Activated CD8-positive, alpha-beta memory T cell treated with anti-CD3 and anti-CD28 coated beads for 24 hours (primary cell): ENCODE data around the gene DLGAP4.

ENCODE experiments used
- DNase-seq: peaks from one replicate; pipeline ENCODE4 v3.0.0-alpha.2; 2020

Gene DLGAP4

GRCh38 chr20:36334281-36335205 lies 28.4 kb downstream of the DLGAP4 start:
- DNase-seq = no peak

GRCh38 chr20:36335206-36335870 lies 29.2 kb downstream of the DLGAP4 start:
- DNase-seq = no peak

GRCh38 chr20:36336204-36336603 lies 30.1 kb downstream of the DLGAP4 start:
- no peak for DNase-seq

DNA sequence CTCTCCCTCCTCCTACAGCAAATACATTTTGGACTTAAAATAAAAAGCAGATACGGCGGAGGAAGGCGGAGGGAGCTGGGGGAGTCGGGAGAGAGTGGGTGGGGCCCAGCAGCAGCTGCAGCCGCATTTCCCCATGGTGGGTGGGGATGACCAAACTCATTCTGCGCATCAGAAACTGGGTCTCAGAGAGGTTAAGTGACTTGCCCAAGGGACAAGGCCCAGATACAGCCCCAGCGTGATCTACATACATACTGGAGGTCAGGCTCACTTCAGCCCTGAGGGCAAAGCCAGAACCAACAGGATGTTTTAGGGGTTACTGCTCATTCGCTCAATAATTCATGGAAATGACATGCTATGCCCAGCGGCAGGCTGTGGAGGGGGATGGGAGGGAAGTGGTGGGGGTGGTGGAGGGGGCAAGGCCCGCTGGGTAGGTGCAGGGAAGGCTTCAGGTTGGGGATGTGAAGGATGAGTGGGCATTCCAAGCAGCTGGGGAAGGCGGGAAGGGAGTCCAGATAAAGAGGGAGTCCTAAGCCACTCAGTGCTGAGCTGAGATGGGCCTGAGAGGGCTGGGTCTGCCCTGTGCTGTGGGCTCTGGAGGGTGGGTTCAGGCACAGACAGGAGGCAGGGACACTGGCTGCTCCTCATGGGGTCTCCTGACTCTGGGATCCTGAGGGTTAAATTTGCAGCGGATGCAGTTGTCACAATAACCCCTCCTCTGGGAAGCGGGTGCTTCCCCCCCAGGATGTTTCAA lies 31.0 kb downstream of the DLGAP4 start:
- no peak for DNase-seq

DNA sequence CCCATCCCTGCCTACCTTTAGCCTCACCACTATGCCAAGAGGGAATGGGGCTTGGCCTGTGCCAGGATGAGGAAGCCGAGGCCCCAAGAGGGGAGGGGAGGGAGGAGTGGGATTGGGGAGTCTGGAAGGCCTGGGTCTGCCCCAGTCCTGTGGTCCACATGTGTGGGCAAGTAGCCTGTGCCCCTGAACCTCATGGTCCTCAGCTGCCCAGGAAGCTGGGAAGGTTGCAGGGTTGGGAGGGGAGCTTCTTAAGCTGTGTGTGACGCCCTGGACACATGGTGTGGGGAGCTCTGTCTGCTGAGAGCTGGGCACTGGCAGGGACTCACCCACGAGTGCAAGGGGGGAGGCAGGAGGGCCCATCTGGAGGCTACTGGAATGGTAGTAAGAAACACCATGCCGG lies 31.7 kb downstream of the DLGAP4 start:
- no peak for DNase-seq

GRCh38 chr20:36339646-36340592 lies 33.8 kb downstream of the DLGAP4 start:
- DNase-seq = no peak

- DNase-seq = no peak
Observed at GRCh38 chr20:36340593-36340990, 34.5 kb downstream of the DLGAP4 start.

DNA sequence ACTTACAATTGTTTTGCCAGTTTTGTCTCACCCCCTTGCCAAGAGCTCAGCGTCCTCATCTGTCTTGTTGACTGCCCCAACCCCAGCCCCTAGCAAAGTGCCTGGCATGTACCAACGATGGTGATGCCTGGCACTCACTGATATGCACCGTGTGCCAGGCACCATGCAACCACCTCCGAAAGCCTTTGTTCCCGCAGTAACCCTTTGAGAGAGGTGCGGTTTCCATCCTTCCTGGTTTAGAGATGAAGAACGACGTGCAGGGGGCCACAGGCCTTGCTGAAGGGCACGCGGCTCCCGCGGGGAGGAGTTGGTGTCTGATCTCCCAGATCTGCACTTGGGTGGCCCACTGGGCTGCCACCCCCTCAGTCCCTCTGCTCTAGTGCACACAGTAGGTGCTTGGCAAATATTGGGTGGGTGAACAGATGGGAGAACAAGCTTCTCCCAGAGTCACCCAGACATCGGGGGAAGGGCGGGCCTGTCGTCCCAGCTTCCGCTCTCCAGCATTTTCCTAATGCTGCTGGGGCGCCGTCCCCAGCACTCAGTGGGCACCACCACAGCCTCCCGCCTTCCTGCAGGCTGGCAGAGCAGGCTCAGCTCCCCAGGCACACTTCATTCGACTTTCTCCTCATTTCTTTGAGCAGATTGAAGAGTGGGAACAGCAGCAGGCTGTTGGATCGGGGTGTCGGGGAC lies 35.3 kb downstream of the DLGAP4 start:
- DNase-seq = no peak

DNA sequence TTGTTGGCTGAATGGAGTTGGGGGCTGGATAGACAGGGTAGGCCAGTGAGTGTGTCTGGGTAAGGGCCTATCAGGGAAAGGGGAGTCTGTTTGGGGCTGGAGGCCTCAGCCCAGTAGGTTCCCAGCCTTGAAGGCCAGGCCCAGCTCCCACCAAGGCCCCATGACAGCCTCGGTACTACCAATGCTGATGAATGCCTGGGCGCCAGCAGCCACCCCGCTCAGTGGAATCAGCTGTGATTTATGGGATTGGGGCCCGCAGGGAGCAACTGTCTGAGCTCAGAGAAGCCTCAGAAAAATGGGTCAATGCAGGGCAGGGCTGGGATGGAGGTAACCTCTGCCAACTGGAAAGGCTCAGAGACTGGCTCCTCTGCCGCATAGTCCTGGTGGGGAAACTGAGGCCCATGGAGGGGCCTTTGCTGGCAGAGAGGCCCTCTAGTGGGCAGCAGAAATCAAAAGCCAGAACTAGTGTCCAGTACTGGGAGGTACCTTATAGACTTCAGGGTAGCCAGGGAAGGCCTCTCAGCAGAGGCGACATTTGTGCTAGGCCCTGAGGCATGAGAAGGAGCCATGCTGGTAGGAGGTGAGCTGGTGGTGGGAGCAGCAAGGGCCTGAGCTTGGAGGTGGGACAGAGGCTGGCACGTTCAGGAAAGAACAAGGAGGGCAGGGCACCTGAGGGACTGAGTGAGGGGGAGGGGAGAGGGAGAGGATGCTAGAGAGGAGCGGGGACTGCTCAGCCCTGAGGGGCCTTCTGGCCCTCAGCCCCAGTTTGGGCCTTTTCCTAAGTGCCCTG lies 36.4 kb downstream of the DLGAP4 start:
- no peak for DNase-seq

DNA sequence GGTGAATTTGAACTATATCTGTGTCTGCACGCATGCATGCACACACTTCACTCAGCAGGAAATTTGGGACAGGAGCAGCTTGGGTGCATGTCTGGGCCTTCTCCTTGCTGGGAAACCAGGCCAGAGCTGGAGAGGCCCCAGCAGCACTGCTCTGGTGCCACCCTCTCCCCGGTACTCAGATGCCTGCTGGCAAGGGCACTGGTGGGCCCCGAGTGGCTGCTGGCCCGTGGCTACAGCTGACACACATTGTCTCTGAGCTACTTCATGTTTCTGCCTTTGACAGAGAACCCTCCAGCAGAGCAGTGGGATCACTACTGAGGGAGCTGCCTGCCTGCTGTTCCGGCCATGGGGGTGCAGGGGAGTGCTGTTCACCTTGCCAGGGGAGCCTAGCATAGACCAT lies 37.5 kb downstream of the DLGAP4 start:
- DNase-seq = no peak

DNA sequence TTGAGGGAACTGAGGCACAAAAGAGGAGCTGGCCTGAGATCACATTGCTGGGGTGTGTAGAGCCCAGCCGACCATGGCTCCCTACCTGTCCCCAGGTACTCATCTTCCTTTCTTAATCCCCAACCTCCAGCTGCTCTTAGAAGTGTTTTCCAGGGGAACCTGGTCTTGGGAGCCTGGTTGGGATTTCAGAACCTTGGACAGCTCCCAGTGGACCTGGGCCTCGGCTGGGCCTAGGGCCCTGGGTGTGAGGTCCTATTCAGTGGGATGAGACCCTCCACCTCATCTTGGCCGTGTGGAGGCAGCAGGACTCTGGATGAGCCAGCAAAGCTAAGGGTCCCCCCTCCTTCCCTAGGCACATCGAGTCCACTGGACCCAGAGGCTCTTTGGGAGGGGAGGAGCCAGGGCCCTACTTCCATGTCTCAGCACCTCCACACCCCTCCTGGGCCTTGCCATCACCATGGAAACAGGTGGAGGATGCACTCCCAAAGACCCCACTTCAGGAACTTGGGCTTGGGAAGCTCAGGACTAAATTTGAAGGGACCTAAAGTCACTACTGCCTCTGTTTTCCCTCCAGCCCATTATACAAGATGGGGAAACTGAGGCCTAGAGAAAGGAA lies 38.5 kb downstream of the DLGAP4 start:
- no peak for DNase-seq

- no peak for DNase-seq
Observed at GRCh38 chr20:36346256-36346655, 40.1 kb downstream of the DLGAP4 start.

DNA sequence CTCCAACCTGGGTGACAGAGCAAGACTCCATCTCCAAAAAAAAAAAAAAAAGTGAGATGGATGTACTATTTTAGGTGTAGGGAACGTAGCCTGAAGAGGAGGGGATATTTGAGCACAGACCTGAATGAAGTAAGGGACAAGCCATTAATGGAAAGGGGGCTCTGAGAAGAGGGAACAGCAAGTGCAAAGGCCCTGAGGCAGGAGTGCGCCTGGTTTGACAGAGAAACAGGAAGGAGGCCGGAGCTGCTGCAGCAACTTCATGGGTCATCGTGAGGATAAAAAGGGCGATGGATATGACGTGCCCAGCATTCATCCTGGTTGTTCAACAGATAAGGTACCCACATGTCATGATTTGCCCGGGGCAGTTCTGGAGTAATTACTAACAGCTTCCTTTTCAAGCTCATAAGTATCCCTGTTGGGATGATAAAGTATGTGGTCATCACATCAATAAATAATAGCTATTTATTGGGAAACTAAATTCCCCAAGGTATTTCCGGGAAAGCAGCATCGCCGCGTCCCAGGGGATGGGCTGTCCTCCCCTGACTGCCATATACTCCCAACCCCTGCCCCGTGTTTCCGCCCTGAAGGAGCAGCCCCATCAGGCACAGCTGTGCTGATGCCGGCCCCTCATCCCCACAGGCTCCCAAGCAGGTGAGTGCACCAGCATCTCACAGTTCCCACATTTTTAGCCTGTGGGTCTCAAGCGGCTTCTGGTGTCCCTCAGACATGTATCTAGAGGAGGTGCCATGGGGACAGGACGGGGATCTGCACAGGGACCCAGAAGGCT lies 43.4 kb downstream of the DLGAP4 start:
- DNase-seq = no peak

GRCh38 chr20:36350439-36350838 lies 44.3 kb downstream of the DLGAP4 start:
- DNase-seq = no peak

GRCh38 chr20:36351937-36352336 lies 45.8 kb downstream of the DLGAP4 start:
- no peak for DNase-seq

DNA sequence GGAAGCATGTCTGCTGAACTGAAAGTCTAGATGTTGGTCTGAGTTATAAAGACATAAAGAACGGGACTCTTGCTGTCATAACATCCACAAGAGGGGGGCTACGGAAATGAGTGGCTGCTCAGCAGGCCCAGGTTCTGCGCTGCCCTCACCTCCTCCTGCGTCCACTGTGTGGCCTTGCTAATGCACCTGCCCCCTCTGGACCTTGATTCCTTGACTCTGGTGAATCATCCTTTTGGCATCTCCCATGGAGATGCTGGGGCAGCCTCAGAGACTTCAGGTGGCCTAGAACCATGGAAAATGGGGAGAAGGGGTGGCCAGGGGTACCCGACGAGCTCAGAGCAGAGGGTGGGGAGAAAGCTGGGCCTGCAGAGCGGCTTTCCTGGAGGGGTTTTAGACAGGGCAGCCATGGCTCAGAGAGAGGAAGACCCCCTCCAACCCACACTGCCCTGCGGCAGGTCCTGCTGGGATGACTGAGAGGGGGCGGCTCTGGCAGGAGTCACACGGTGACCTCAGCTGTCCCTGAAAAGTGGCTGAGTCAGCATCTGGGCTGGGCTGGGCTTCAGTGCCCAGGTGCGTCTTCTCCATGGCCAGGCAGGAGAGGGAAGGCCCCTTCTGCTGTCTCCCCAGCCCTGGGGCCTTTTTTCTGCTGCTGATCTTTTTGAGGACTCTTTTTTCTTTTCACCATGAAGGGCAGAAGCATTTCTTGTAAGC lies 46.9 kb downstream of the DLGAP4 start:
- DNase-seq = no peak

- no peak for DNase-seq
Observed at GRCh38 chr20:36353740-36354139, 47.6 kb downstream of the DLGAP4 start.

DNA sequence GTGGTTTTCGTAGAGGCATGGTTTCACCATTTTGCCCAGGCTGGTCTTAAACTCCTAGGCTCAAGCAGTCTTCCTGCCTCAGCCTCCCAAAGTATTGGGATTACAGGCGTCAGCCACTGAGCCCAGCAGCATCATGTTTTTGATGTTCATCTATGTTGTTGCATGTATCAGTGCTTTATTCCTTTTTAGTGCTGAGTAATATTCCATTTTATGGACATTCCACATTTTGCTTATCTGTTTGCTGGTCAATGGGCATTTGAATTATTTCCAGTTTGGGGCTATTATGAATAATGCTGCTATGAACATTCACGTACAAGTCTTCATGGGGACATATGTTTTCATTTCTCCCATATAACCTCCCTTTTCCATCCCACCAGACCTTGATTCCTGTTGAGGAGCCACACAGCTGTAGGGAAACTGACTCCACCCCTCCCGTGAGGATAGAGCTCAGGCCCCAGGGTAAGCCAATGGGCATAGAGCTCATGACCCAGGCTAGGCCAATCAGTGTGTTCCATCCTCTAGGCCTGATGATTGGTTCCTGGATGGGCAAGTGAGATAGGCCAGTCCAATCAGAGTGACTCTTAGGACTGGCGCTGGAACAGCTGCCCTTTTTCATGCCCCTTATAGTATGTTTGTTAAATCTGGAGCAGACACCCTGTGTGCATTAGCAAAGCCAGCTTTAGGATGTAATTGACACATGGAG lies 49.5 kb downstream of the DLGAP4 start:
- no peak for DNase-seq
